OCI-LY7 (cell line): ENCODE data around the gene OR6J1.

ENCODE experiments used
- EZH2phosphoT487 ChIP-seq: fragments of 200-600 bp; sonication (generic); IDR thresholded peaks from 2 replicates; pipeline ENCODE4 v1.6.1; 2018; ENCODE audit warnings: low read depth, borderline replicate concordance, mild to moderate bottlenecking, mixed run types, antibody characterized with exemption, low read length, moderate library complexity, mixed read lengths
- TF ChIP-seq, protein P1 (sequence below): fragments of 200-600 bp; sonication (generic); conservative IDR thresholded peaks from 2 replicates; pipeline ENCODE4 v1.5.1; 2014; ENCODE audit warnings: mild to moderate bottlenecking, antibody characterized with exemption, low read length, moderate library complexity, mixed read lengths

- TF ChIP-seq, protein P1, sequence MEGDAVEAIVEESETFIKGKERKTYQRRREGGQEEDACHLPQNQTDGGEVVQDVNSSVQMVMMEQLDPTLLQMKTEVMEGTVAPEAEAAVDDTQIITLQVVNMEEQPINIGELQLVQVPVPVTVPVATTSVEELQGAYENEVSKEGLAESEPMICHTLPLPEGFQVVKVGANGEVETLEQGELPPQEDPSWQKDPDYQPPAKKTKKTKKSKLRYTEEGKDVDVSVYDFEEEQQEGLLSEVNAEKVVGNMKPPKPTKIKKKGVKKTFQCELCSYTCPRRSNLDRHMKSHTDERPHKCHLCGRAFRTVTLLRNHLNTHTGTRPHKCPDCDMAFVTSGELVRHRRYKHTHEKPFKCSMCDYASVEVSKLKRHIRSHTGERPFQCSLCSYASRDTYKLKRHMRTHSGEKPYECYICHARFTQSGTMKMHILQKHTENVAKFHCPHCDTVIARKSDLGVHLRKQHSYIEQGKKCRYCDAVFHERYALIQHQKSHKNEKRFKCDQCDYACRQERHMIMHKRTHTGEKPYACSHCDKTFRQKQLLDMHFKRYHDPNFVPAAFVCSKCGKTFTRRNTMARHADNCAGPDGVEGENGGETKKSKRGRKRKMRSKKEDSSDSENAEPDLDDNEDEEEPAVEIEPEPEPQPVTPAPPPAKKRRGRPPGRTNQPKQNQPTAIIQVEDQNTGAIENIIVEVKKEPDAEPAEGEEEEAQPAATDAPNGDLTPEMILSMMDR: no peak
- no peak for TF ChIP-seq EZH2phosphoT487
Measured at GRCh38 chr14:22610931-22611330, 33.2 kb downstream of the OR6J1 start.
